COLO668 (cell line): Measurements from ENCODE around the gene SCYGR3.

Experiments used
- DNase-seq: peaks from one replicate; lab custom pipeline; 2025; ENCODE audit not compliant: unreplicated experiment; lab: John Stamatoyannopoulos, UW

Gene SCYGR3

GRCh38 chr2:227565080-227565479, 49.6 kb downstream of the SCYGR3 start:
- DNase-seq: no peak
